ENCODE results near the gene CATSPER3. TPM values are rescaled to one million over a fixed set of nuclear protein-coding genes. Genes with fewer than 3 reads are reported as not detected.

The CATSPER3 gene
- total RNA-seq, 1 experiment from 2014 or later, result 0.37 TPM

DNA sequence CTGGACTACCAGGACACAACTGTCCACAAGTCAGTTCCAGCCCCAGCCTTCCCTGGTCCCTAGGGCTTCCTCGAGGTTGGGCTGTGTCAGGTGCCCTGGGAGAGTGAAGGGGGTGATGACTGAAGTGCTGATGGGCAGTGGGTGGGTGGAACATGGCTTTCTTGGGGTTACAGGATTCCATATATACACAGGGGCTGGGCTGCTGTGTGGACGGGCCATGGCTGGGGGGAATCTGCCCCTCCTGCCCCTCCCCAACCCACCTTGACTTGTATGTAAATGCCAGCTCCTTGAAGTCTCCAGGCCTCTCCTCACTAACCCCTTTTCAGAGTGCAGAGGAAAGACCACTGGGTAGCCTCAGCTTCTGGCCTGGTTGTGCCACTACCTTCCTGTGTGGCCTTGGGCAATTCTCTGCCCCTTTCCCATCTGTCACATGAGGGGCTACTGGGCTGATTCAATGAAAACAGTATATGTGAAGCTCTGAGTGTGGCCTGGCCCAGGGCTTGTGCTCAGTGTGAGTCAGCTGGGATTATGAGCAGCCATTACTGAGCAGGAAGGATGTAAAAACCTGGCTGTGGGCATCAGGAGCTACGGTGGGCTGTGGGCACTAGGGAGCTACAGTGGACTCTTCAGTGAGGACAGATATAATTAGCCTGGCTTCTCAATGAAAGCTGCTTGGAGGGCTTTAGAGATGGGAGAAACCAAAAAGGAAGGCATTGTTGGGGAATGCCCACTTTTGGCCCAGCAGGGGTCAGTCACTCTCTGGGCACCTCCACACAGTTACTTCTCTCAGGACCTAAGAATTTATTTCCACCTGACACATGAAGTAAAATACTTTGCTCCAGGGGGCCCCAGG is 43.0 kb downstream of the CATSPER3 start:
- H3K36me3 Mint-ChIP-seq, result no peaks in the 10 kb centered on the region
- ChIA-PET CTCF (interaction anchor here (1.2 to 1.3 kb wide), 2 partner anchors 94 to 180 kb away, joined by 3 read pairs; no protein-coding TSS in a partner anchor), POLR2A (no interaction called here)
- no peaks in the 10 kb centered on the region for H3K4me1 Mint-ChIP-seq
- no peak overlapping the region for H3K4me3 Mint-ChIP-seq
- TF ChIP-seq, protein P1, sequence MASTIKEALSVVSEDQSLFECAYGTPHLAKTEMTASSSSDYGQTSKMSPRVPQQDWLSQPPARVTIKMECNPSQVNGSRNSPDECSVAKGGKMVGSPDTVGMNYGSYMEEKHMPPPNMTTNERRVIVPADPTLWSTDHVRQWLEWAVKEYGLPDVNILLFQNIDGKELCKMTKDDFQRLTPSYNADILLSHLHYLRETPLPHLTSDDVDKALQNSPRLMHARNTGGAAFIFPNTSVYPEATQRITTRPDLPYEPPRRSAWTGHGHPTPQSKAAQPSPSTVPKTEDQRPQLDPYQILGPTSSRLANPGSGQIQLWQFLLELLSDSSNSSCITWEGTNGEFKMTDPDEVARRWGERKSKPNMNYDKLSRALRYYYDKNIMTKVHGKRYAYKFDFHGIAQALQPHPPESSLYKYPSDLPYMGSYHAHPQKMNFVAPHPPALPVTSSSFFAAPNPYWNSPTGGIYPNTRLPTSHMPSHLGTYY (CRISPR knock-in tag; IDR thresholded peaks at IDR 0.05), result no peak
- no peak for TF ChIP-seq SMAD3 (CRISPR knock-in tag; IDR thresholded peaks at IDR 0.05; ENCODE audit: borderline replicate concordance)
- TF ChIP-seq SMAD4 (CRISPR knock-in tag; IDR thresholded peaks at IDR 0.05), result no peak
- TF ChIP-seq, protein P2, sequence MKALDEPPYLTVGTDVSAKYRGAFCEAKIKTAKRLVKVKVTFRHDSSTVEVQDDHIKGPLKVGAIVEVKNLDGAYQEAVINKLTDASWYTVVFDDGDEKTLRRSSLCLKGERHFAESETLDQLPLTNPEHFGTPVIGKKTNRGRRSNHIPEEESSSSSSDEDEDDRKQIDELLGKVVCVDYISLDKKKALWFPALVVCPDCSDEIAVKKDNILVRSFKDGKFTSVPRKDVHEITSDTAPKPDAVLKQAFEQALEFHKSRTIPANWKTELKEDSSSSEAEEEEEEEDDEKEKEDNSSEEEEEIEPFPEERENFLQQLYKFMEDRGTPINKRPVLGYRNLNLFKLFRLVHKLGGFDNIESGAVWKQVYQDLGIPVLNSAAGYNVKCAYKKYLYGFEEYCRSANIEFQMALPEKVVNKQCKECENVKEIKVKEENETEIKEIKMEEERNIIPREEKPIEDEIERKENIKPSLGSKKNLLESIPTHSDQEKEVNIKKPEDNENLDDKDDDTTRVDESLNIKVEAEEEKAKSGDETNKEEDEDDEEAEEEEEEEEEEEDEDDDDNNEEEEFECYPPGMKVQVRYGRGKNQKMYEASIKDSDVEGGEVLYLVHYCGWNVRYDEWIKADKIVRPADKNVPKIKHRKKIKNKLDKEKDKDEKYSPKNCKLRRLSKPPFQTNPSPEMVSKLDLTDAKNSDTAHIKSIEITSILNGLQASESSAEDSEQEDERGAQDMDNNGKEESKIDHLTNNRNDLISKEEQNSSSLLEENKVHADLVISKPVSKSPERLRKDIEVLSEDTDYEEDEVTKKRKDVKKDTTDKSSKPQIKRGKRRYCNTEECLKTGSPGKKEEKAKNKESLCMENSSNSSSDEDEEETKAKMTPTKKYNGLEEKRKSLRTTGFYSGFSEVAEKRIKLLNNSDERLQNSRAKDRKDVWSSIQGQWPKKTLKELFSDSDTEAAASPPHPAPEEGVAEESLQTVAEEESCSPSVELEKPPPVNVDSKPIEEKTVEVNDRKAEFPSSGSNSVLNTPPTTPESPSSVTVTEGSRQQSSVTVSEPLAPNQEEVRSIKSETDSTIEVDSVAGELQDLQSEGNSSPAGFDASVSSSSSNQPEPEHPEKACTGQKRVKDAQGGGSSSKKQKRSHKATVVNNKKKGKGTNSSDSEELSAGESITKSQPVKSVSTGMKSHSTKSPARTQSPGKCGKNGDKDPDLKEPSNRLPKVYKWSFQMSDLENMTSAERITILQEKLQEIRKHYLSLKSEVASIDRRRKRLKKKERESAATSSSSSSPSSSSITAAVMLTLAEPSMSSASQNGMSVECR (CRISPR knock-in tag; IDR thresholded peaks at IDR 0.05; ENCODE audit: borderline replicate concordance), result no peak
- TF ChIP-seq ZBTB21 (CRISPR knock-in tag; IDR thresholded peaks at IDR 0.05; ENCODE audit: borderline replicate concordance), result no peak
- no peak for TF ChIP-seq ETV6 (CRISPR knock-in tag; IDR thresholded peaks at IDR 0.05)
- H3K9me3 Mint-ChIP-seq, result peaks cover 3% of the 10 kb centered on the region; the same call in 1 of the 2 replicates
- no peaks in the 10 kb centered on the region; the same call in 1 of the 2 replicates for H3K27me3 Mint-ChIP-seq (ENCODE audit: low read depth)
- H3K27ac Mint-ChIP-seq, result no peak overlapping the region
- ATAC-seq (no peak), DNase-seq (ENCODE audit: low spot score) (no peak)

DNA sequence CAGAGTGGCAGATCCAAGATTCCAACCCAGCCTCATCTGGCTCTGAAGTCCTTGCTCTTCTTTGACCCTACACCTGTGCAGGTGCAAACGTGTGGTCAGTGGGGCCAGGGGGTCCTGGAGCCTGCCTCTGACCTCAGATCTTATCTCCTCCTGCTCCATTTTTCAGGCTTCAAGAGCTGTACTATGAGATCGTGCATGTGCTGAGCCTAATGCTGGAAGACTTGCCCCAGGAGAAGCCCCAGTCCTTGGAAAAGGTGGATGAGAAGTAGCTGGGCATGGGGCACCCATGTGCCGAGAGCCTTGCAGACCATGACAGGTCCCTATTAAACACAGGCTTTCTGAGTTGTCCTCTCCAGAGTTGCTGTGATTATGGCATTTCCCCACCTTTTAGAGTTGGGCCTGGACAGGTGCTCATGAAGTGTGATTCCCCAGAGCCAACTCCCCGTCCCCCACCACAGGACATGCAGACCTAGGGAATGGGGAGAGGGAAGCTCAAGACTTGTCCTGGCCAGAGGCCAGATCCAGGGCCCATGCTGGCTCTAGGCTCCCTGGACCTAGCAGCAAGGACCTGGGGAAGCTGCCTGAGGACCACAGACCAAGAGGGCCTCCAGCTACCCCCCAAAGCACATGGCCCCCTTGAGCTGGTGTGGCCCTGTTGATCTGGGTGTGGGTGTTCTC is 43.8 kb downstream of the CATSPER3 start:
- POLR2A ChIA-PET, result no interaction called here
- Mint-ChIP-seq H3K4me1 (no peaks in the 10 kb centered on the region), H3K9me3 (peaks cover 3% of the 10 kb centered on the region; the same call in 1 of the 2 replicates), H3K4me3 (no peak overlapping the region), H3K27me3 (ENCODE audit: low read depth) (no peaks in the 10 kb centered on the region; the same call in 1 of the 2 replicates), H3K27ac (no peak overlapping the region), H3K36me3 (no peaks in the 10 kb centered on the region)
- no peak for ATAC-seq
- CTCF ChIA-PET, result interaction anchor here (1.2 kb wide), 1 partner anchor 94 kb away, joined by 3 read pairs; no protein-coding TSS in a partner anchor
- no peak for DNase-seq (ENCODE audit: low spot score)
- TF ChIP-seq JAZF1 (CRISPR knock-in tag; IDR thresholded peaks at IDR 0.05) (no peak), FOXJ3 (CRISPR knock-in tag; IDR thresholded peaks at IDR 0.05; ENCODE audit: borderline replicate concordance) (no peak), ZNF138 (CRISPR knock-in tag; conservative IDR thresholded peaks at IDR 0.05) (no peak), CBFB (CRISPR knock-in tag; IDR thresholded peaks at IDR 0.05; ENCODE audit: low read depth) (no peak), SP1 (CRISPR knock-in tag; conservative IDR thresholded peaks at IDR 0.05) (no peak)
- TF ChIP-seq, protein P3, sequence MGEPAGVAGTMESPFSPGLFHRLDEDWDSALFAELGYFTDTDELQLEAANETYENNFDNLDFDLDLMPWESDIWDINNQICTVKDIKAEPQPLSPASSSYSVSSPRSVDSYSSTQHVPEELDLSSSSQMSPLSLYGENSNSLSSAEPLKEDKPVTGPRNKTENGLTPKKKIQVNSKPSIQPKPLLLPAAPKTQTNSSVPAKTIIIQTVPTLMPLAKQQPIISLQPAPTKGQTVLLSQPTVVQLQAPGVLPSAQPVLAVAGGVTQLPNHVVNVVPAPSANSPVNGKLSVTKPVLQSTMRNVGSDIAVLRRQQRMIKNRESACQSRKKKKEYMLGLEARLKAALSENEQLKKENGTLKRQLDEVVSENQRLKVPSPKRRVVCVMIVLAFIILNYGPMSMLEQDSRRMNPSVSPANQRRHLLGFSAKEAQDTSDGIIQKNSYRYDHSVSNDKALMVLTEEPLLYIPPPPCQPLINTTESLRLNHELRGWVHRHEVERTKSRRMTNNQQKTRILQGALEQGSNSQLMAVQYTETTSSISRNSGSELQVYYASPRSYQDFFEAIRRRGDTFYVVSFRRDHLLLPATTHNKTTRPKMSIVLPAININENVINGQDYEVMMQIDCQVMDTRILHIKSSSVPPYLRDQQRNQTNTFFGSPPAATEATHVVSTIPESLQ (CRISPR knock-in tag; IDR thresholded peaks at IDR 0.05), result no peak
- TF ChIP-seq, protein P4, sequence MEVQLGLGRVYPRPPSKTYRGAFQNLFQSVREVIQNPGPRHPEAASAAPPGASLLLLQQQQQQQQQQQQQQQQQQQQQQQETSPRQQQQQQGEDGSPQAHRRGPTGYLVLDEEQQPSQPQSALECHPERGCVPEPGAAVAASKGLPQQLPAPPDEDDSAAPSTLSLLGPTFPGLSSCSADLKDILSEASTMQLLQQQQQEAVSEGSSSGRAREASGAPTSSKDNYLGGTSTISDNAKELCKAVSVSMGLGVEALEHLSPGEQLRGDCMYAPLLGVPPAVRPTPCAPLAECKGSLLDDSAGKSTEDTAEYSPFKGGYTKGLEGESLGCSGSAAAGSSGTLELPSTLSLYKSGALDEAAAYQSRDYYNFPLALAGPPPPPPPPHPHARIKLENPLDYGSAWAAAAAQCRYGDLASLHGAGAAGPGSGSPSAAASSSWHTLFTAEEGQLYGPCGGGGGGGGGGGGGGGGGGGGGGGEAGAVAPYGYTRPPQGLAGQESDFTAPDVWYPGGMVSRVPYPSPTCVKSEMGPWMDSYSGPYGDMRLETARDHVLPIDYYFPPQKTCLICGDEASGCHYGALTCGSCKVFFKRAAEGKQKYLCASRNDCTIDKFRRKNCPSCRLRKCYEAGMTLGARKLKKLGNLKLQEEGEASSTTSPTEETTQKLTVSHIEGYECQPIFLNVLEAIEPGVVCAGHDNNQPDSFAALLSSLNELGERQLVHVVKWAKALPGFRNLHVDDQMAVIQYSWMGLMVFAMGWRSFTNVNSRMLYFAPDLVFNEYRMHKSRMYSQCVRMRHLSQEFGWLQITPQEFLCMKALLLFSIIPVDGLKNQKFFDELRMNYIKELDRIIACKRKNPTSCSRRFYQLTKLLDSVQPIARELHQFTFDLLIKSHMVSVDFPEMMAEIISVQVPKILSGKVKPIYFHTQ (CRISPR knock-in tag; IDR thresholded peaks at IDR 0.05), result no peak
- TF ChIP-seq, protein P5, sequence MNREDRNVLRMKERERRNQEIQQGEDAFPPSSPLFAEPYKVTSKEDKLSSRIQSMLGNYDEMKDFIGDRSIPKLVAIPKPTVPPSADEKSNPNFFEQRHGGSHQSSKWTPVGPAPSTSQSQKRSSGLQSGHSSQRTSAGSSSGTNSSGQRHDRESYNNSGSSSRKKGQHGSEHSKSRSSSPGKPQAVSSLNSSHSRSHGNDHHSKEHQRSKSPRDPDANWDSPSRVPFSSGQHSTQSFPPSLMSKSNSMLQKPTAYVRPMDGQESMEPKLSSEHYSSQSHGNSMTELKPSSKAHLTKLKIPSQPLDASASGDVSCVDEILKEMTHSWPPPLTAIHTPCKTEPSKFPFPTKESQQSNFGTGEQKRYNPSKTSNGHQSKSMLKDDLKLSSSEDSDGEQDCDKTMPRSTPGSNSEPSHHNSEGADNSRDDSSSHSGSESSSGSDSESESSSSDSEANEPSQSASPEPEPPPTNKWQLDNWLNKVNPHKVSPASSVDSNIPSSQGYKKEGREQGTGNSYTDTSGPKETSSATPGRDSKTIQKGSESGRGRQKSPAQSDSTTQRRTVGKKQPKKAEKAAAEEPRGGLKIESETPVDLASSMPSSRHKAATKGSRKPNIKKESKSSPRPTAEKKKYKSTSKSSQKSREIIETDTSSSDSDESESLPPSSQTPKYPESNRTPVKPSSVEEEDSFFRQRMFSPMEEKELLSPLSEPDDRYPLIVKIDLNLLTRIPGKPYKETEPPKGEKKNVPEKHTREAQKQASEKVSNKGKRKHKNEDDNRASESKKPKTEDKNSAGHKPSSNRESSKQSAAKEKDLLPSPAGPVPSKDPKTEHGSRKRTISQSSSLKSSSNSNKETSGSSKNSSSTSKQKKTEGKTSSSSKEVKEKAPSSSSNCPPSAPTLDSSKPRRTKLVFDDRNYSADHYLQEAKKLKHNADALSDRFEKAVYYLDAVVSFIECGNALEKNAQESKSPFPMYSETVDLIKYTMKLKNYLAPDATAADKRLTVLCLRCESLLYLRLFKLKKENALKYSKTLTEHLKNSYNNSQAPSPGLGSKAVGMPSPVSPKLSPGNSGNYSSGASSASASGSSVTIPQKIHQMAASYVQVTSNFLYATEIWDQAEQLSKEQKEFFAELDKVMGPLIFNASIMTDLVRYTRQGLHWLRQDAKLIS (CRISPR knock-in tag; IDR thresholded peaks at IDR 0.05; ENCODE audit: borderline replicate concordance), result no peak
- TF ChIP-seq, protein P6, sequence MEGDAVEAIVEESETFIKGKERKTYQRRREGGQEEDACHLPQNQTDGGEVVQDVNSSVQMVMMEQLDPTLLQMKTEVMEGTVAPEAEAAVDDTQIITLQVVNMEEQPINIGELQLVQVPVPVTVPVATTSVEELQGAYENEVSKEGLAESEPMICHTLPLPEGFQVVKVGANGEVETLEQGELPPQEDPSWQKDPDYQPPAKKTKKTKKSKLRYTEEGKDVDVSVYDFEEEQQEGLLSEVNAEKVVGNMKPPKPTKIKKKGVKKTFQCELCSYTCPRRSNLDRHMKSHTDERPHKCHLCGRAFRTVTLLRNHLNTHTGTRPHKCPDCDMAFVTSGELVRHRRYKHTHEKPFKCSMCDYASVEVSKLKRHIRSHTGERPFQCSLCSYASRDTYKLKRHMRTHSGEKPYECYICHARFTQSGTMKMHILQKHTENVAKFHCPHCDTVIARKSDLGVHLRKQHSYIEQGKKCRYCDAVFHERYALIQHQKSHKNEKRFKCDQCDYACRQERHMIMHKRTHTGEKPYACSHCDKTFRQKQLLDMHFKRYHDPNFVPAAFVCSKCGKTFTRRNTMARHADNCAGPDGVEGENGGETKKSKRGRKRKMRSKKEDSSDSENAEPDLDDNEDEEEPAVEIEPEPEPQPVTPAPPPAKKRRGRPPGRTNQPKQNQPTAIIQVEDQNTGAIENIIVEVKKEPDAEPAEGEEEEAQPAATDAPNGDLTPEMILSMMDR (IDR thresholded peaks at IDR 0.05), result no peak

Data from WTC11 (cell line).